Mesothelial cell of epicardium (in vitro differentiated cells): ENCODE data around the gene SC5D. TPM values are rescaled to one million over a fixed set of nuclear protein-coding genes. Genes with fewer than 3 reads are reported as not detected.

Experiments used
- DNase-seq, 2 experiments: peaks; one replicate each; pipeline ENCODE4 v3.0.0; 2021; ENCODE audit warnings: low spot score in 2 of 2; ENCODE audit not compliant: unreplicated experiment in 2 of 2
- H3K27ac Mint-ChIP-seq: 2 replicates; pipeline ENCODE4 v1.8.0; 2021; ENCODE audit warnings: mixed read lengths
- H3K27me3 Mint-ChIP-seq: 2 replicates; pipeline ENCODE4 v1.8.0; 2021; ENCODE audit warnings: low read depth, mixed read lengths
- H3K36me3 Mint-ChIP-seq: 2 replicates; pipeline ENCODE4 v1.8.0; 2021; ENCODE audit warnings: mixed read lengths
- H3K4me1 Mint-ChIP-seq: 2 replicates; pipeline ENCODE4 v1.8.0; 2021; ENCODE audit warnings: mixed read lengths
- H3K4me3 Mint-ChIP-seq: 2 replicates; pipeline ENCODE4 v1.8.0; 2021; ENCODE audit warnings: mild to moderate bottlenecking, moderate library complexity, mixed read lengths
- H3K9me3 Mint-ChIP-seq: 2 replicates; pipeline ENCODE4 v1.8.0; 2021; ENCODE audit warnings: mixed read lengths
- CTCF ChIP-seq: fragments of 200-600 bp; sonication (generic); IDR thresholded peaks from one replicate; pipeline ENCODE4 v1.5.0; 2021; ENCODE audit warnings: antibody characterized with exemption; ENCODE audit not compliant: unreplicated experiment
- total RNA-seq: library from RNA; stranded (reverse); gene quantifications from 3 replicates; pipeline ENCODE4 v1.2.1, GENCODE V29; 2021

Gene SC5D
- total RNA-seq, 1 donor from 2014 or later: 54.1 TPM

DNA sequence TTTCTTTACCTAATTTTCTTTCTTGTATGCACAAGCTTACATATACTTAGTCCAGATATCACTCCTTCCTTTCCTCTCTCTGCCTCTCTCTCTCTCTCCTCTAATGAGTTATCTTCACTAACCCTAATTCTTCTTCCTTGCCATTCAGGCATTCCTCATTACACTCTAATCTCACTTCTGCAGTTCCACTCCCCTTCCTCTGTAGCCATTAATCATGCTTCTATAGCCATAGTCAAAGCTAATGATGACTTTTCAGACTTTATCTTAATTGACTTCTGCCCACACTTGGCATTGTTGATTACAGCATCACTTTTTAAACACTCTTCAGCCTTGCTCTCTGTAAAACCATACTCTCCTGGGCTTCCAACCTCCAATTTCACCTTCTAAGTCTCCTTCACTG lies 35.3 kb upstream of the SC5D start:
- no peaks in the 10 kb centered on the region for H3K27me3 Mint-ChIP-seq

DNA sequence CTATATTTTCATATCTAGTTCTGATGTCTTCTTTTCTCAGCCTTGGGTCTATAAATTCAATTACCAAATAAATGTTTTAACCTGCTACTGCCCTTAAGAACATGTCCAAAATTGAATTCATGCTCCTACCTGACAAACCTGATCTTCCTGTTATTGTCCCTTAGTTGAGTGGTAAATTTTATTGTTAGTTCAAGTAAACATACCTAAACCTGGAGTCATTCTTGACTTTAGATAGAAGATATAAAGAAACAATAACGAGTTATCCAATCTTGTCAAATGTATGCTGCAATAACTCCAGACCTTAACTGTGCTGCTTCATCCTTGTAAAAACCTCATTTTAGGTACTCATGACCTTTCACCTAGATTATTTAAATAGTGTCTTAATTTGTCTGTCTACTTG lies 34.6 kb upstream of the SC5D start:
- H3K4me3 Mint-ChIP-seq: no peak overlapping the region
- H3K36me3 Mint-ChIP-seq: peaks cover 8% of the 10 kb centered on the region
- no peak overlapping the region for H3K27ac Mint-ChIP-seq

More for the DNA sequence above, 35.3 kb upstream of the SC5D start:
- H3K4me1 Mint-ChIP-seq: peaks cover 15% of the 10 kb centered on the region
- H3K36me3 Mint-ChIP-seq: peaks cover 5% of the 10 kb centered on the region
- peaks cover 39% of the 10 kb centered on the region for H3K9me3 Mint-ChIP-seq
- H3K27ac Mint-ChIP-seq: no peak overlapping the region
- TF ChIP-seq CTCF: no peak
- H3K4me3 Mint-ChIP-seq: no peak overlapping the region
- DNase-seq: no peak

DNA sequence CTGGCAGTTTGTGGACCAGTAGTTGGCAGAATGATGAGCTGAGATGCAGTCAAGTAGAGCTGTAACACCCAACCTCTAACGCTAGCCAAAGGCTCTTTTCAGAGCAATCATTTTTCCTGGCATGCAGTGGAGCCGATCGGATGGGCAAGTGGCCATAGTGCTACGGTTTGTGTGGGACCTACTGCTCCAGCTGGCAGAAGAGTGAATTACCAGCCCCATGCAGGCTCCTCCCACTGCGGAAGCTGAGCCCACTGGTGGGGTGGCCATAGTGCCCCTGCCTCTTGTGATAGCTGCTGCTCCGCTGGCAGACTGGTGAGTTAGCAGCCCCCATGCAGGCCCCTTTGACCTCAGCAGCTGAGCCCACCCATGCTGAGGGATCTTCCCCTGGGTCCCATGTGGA lies 27.0 kb upstream of the SC5D start:
- H3K36me3 Mint-ChIP-seq: peaks cover 8% of the 10 kb centered on the region
- H3K9me3 Mint-ChIP-seq: peaks cover 39% of the 10 kb centered on the region

More for the DNA sequence above, 34.6 kb upstream of the SC5D start:
- no peak for DNase-seq
- peaks cover 15% of the 10 kb centered on the region for H3K4me1 Mint-ChIP-seq
- H3K9me3 Mint-ChIP-seq: peaks cover 44% of the 10 kb centered on the region
- no peaks in the 10 kb centered on the region for H3K27me3 Mint-ChIP-seq
- TF ChIP-seq CTCF: no peak

GRCh38 chr11:121268581-121268980 lies 24.0 kb upstream of the SC5D start:
- Mint-ChIP-seq H3K36me3 (no peaks in the 10 kb centered on the region), H3K4me1 (peaks cover 27% of the 10 kb centered on the region), H3K27me3 (no peaks in the 10 kb centered on the region), H3K9me3 (peaks cover 18% of the 10 kb centered on the region), H3K27ac (peak overlapping the region; percentile 28), H3K4me3 (no peak overlapping the region)
- TF ChIP-seq CTCF: no peak
- DNase-seq: no peak

More for the DNA sequence above, 27.0 kb upstream of the SC5D start:
- Mint-ChIP-seq H3K27me3 (no peaks in the 10 kb centered on the region), H3K27ac (no peak overlapping the region), H3K4me1 (peaks cover 21% of the 10 kb centered on the region), H3K4me3 (no peak overlapping the region)
- no peak for TF ChIP-seq CTCF
- DNase-seq: no peak

DNA sequence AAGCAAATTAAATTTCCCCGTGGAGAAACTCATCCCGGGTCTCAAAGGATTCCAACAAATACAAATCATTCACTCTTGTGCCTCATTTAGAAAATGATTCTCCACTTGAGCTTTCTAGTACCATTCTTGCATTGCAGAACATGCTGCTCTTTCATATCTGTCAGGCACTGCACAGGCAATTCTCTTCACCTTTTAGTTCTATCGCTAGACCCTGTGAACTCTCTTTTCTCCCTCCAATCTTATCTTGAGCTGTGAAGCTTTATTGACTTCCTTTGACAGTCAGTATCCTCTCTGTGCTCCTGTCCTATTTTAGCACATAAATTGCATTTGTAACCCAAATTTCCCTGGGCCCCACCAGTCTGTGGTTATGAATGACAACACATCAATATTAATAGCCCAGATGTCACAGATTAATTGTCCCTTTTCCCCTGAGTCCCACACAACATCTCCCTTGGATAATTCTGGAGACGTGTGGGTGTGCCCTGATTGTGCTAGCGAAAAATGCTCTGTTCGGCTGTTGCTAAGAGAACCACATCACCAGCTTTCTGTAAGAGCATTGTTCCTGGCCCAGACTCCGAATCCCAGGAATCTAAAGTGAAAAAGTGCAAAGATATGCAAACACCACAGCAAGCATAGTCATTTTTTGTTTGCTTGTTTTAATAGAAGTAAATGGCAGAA lies 22.4 kb upstream of the SC5D start:
- Mint-ChIP-seq H3K9me3 (peaks cover 9% of the 10 kb centered on the region), H3K27ac (no peak overlapping the region), H3K4me3 (no peak overlapping the region), H3K4me1 (peaks cover 27% of the 10 kb centered on the region), H3K27me3 (no peaks in the 10 kb centered on the region), H3K36me3 (no peaks in the 10 kb centered on the region)
- TF ChIP-seq CTCF: no peak
- DNase-seq: no peak
